Activated naive CD8-positive, alpha-beta T cell treated with anti-CD3 and anti-CD28 coated beads for 36 hours (primary cell): ENCODE results near the gene GGNBP2. TPM values are rescaled to one million over a fixed set of nuclear protein-coding genes. Genes with fewer than 3 reads are reported as not detected.

ENCODE experiments used
- DNase-seq: peaks from one replicate; pipeline ENCODE4 v3.0.0; 2021
- H3K27ac Mint-ChIP-seq: one replicate; pipeline ENCODE4 v1.8.0; 2022; ENCODE audit warnings: mild to moderate bottlenecking, moderate library complexity, mixed read lengths
- H3K27me3 Mint-ChIP-seq: one replicate; pipeline ENCODE4 v1.8.0; 2022; ENCODE audit warnings: mild to moderate bottlenecking, mixed read lengths
- H3K36me3 Mint-ChIP-seq: one replicate; pipeline ENCODE4 v1.8.0; 2021; ENCODE audit warnings: mild to moderate bottlenecking, mixed read lengths
- H3K4me1 Mint-ChIP-seq: one replicate; pipeline ENCODE4 v1.8.0; 2021; ENCODE audit warnings: mixed read lengths
- H3K4me3 Mint-ChIP-seq: one replicate; pipeline ENCODE4 v1.8.0; 2022; ENCODE audit warnings: mild to moderate bottlenecking, moderate library complexity, mixed read lengths
- H3K9me3 Mint-ChIP-seq: one replicate; pipeline ENCODE4 v1.8.0; 2022; ENCODE audit warnings: mixed read lengths
- total RNA-seq, 2 experiments: library from RNA; stranded (reverse); gene quantifications; one replicate each; pipeline ENCODE4 v1.2.3, GENCODE V29; 2021

Gene GGNBP2
- total RNA-seq, 2 experiments from 2014 or later, result 72.8 to 74.6 TPM

GRCh38 chr17:36534840-36535668 is 9.7 kb upstream of the GGNBP2 start, which contains the start of the genes MYO19 and PIGW:
MYO19 (minus strand) TSS chr17:36534868; CDS start chr17:36532538, 2,330 bp downstream.
PIGW (plus strand) TSS chr17:36534987; CDS start chr17:36537102, 2,115 bp downstream.
- no peaks in the 10 kb centered on the region for H3K27me3 Mint-ChIP-seq
- peak within 1 kb of the TSS; percentile 97 for H3K4me3 Mint-ChIP-seq
- DNase-seq, result peak; percentile 92
- H3K4me1 Mint-ChIP-seq, result peaks cover 42% of the 10 kb centered on the region
- peaks cover 50% of the 10 kb centered on the region for H3K36me3 Mint-ChIP-seq
- no peaks in the 10 kb centered on the region for H3K9me3 Mint-ChIP-seq
- H3K27ac Mint-ChIP-seq, result peak within 1 kb of the TSS; percentile 100

GRCh38 chr17:36535669-36536081 is 9.0 kb upstream of the GGNBP2 start:
- DNase-seq, result no peak
- peak overlapping the region; percentile 97 for H3K4me3 Mint-ChIP-seq
- peaks cover 49% of the 10 kb centered on the region for H3K36me3 Mint-ChIP-seq
- peaks cover 42% of the 10 kb centered on the region for H3K4me1 Mint-ChIP-seq
- H3K9me3 Mint-ChIP-seq, result no peaks in the 10 kb centered on the region
- H3K27ac Mint-ChIP-seq, result peak overlapping the region; percentile 100
- no peaks in the 10 kb centered on the region for H3K27me3 Mint-ChIP-seq

GRCh38 chr17:36540696-36541095 is 4.0 kb upstream of the GGNBP2 start:
- Mint-ChIP-seq H3K4me1 (peaks cover 21% of the 10 kb centered on the region), H3K4me3 (no peak overlapping the region), H3K27me3 (no peaks in the 10 kb centered on the region), H3K27ac (no peak overlapping the region), H3K36me3 (peaks cover 30% of the 10 kb centered on the region), H3K9me3 (no peaks in the 10 kb centered on the region)
- DNase-seq, result no peak

- H3K27me3 Mint-ChIP-seq, result no peaks in the 10 kb centered on the region
- H3K36me3 Mint-ChIP-seq, result peaks cover 27% of the 10 kb centered on the region
- peaks cover 18% of the 10 kb centered on the region for H3K4me1 Mint-ChIP-seq
- no peak overlapping the region for H3K27ac Mint-ChIP-seq
- no peak for DNase-seq
- H3K9me3 Mint-ChIP-seq, result no peaks in the 10 kb centered on the region
- H3K4me3 Mint-ChIP-seq, result peak overlapping the region; percentile 22
Observed at GRCh38 chr17:36542755-36543154, 2.0 kb upstream of the GGNBP2 start.

DNA sequence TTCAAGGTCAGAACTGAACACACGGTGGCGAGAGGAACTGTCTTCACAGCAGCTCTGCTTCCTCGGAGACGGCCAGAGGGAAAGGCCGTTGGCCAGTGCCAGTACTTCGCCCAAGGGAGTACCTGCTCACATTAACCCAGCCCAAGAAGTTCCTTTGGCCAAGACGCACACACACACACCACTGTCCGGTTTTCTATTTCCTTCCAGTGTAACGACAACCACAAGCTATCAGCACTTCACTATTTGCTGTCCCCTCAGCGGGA is 744 bp upstream of the GGNBP2 start:
- no peaks in the 10 kb centered on the region for H3K9me3 Mint-ChIP-seq
- peaks cover 30% of the 10 kb centered on the region for H3K36me3 Mint-ChIP-seq
- H3K4me3 Mint-ChIP-seq, result peak overlapping the region; percentile 95

DNA sequence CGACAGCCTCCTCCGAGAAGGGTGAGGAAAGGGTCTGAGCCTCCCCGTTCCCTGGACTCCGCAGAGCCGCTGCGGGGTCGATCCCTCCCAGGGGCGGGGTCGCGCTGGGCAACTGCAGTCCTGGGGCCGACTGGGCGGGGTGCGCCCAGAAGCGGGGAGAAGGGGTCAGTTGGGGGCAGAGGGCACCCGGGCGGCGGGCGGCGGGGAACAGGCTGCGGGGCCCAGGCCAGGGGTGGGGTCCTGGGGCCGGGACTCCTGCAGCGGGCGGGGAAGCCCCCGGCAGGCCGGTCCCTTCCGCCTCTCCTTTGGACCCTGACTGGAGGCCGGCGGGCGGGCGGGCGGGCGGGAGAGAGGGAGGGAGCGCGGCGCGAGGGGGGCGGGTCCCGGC is 352 bp downstream of the GGNBP2 start:
- no peaks in the 10 kb centered on the region for H3K9me3 Mint-ChIP-seq
- peak overlapping the region; percentile 96 for H3K27ac Mint-ChIP-seq
- peaks cover 33% of the 10 kb centered on the region for H3K36me3 Mint-ChIP-seq
- no peak for DNase-seq
- H3K4me1 Mint-ChIP-seq, result peaks cover 24% of the 10 kb centered on the region
- H3K4me3 Mint-ChIP-seq, result peak overlapping the region; percentile 95
- H3K27me3 Mint-ChIP-seq, result no peaks in the 10 kb centered on the region

More for the DNA sequence above, 744 bp upstream of the GGNBP2 start:
- Mint-ChIP-seq H3K4me1 (peaks cover 23% of the 10 kb centered on the region), H3K27ac (peak overlapping the region; percentile 96), H3K27me3 (no peaks in the 10 kb centered on the region)
- peak; percentile 17 for DNase-seq

- Mint-ChIP-seq H3K27me3 (no peaks in the 10 kb centered on the region), H3K4me3 (peak overlapping the region; percentile 91), H3K9me3 (no peaks in the 10 kb centered on the region), H3K27ac (peak overlapping the region; percentile 94), H3K36me3 (peaks cover 39% of the 10 kb centered on the region), H3K4me1 (peaks cover 31% of the 10 kb centered on the region)
- peak; percentile 98 for DNase-seq
Observed at GRCh38 chr17:36545465-36546417, 1.0 kb downstream of the GGNBP2 start.

GRCh38 chr17:36546418-36547093 is 1.8 kb downstream of the GGNBP2 start:
- H3K9me3 Mint-ChIP-seq, result no peaks in the 10 kb centered on the region
- H3K27ac Mint-ChIP-seq, result peak overlapping the region; percentile 94
- peaks cover 41% of the 10 kb centered on the region for H3K36me3 Mint-ChIP-seq
- no peak for DNase-seq
- H3K27me3 Mint-ChIP-seq, result no peaks in the 10 kb centered on the region
- H3K4me3 Mint-ChIP-seq, result peak overlapping the region; percentile 91
- H3K4me1 Mint-ChIP-seq, result peaks cover 35% of the 10 kb centered on the region

GRCh38 chr17:36547776-36548175 is 3.1 kb downstream of the GGNBP2 start:
- Mint-ChIP-seq H3K9me3 (no peaks in the 10 kb centered on the region), H3K27me3 (no peaks in the 10 kb centered on the region), H3K27ac (peak overlapping the region; percentile 78), H3K36me3 (peaks cover 44% of the 10 kb centered on the region), H3K4me1 (peaks cover 45% of the 10 kb centered on the region), H3K4me3 (peak overlapping the region; percentile 91)
- DNase-seq, result no peak

- Mint-ChIP-seq H3K27ac (peak overlapping the region; percentile 88), H3K4me1 (peaks cover 56% of the 10 kb centered on the region), H3K27me3 (no peaks in the 10 kb centered on the region), H3K9me3 (no peaks in the 10 kb centered on the region), H3K4me3 (peak overlapping the region; percentile 66), H3K36me3 (peaks cover 45% of the 10 kb centered on the region)
- no peak for DNase-seq
Observed at GRCh38 chr17:36550491-36551417, 6.0 kb downstream of the GGNBP2 start.

GRCh38 chr17:36553459-36553858 is 8.7 kb downstream of the GGNBP2 start:
- DNase-seq, result no peak
- peaks cover 42% of the 10 kb centered on the region for H3K36me3 Mint-ChIP-seq
- peak overlapping the region; percentile 44 for H3K4me3 Mint-ChIP-seq

GRCh38 chr17:36566081-36566480 is 21.4 kb downstream of the GGNBP2 start:
- H3K4me1 Mint-ChIP-seq, result peaks cover 9% of the 10 kb centered on the region
- no peak overlapping the region for H3K4me3 Mint-ChIP-seq
- DNase-seq, result no peak
- H3K27me3 Mint-ChIP-seq, result no peaks in the 10 kb centered on the region
- no peaks in the 10 kb centered on the region for H3K9me3 Mint-ChIP-seq
- H3K36me3 Mint-ChIP-seq, result peaks cover 31% of the 10 kb centered on the region
- H3K27ac Mint-ChIP-seq, result no peak overlapping the region

More at GRCh38 chr17:36553459-36553858, 8.7 kb downstream of the GGNBP2 start:
- Mint-ChIP-seq H3K4me1 (peaks cover 52% of the 10 kb centered on the region), H3K9me3 (no peaks in the 10 kb centered on the region), H3K27ac (peak overlapping the region; percentile 22), H3K27me3 (no peaks in the 10 kb centered on the region)

DNA sequence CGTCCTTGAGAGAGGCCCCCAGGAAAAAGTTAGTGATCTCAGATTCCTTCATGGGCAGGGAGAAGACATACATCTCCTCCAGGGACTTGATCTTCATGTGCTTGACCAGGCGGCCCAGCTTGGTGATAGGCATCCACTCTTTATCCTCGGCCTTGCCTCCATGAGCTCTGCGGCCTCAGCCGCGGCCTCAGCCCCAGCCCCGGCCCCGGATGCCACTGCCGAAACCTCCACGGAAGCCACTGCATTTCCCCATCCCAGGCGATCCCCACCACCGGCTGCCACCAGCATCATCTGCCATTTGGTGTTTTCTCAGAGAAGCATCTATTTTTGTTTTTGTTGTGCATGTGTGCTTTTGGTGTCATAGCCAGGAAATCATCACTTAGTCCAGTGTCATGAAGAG is 30.3 kb downstream of the GGNBP2 start:
- peaks cover 17% of the 10 kb centered on the region for H3K4me1 Mint-ChIP-seq
- no peaks in the 10 kb centered on the region for H3K27me3 Mint-ChIP-seq
- H3K4me3 Mint-ChIP-seq, result no peak overlapping the region
- H3K27ac Mint-ChIP-seq, result no peak overlapping the region
- peaks cover 26% of the 10 kb centered on the region for H3K36me3 Mint-ChIP-seq
- no peaks in the 10 kb centered on the region for H3K9me3 Mint-ChIP-seq
- no peak for DNase-seq

GRCh38 chr17:36576793-36577192 is 32.1 kb downstream of the GGNBP2 start:
- Mint-ChIP-seq H3K4me1 (peaks cover 17% of the 10 kb centered on the region), H3K27ac (no peak overlapping the region), H3K9me3 (no peaks in the 10 kb centered on the region), H3K27me3 (no peaks in the 10 kb centered on the region), H3K36me3 (peaks cover 32% of the 10 kb centered on the region), H3K4me3 (no peak overlapping the region)
- no peak for DNase-seq
